Glutamatergic neuron (in vitro differentiated cells): ENCODE data around the gene TRPV5. TPM values are rescaled to one million over a fixed set of nuclear protein-coding genes. Genes with fewer than 3 reads are reported as not detected.

Experiments
- DNase-seq: peaks from one replicate; pipeline ENCODE4 v3.0.0; 2022
- H3K27ac Mint-ChIP-seq: one replicate; pipeline ENCODE4 v1.8.0; 2020; ENCODE audit warnings: mild to moderate bottlenecking, mixed read lengths, inconsistent platforms; ENCODE audit not compliant: unreplicated experiment
- H3K27me3 Mint-ChIP-seq: one replicate; pipeline ENCODE4 v1.8.0; 2020; ENCODE audit warnings: mild to moderate bottlenecking, moderate library complexity, mixed read lengths, inconsistent platforms; ENCODE audit not compliant: unreplicated experiment
- H3K36me3 Mint-ChIP-seq: one replicate; pipeline ENCODE4 v1.8.0; 2020; ENCODE audit warnings: mild to moderate bottlenecking, mixed read lengths, inconsistent platforms; ENCODE audit not compliant: unreplicated experiment
- H3K4me1 Mint-ChIP-seq: one replicate; pipeline ENCODE4 v1.8.0; 2020; ENCODE audit warnings: mild to moderate bottlenecking, low read depth, mixed read lengths, inconsistent platforms; ENCODE audit not compliant: unreplicated experiment
- H3K4me3 Mint-ChIP-seq: one replicate; pipeline ENCODE4 v1.8.0; 2020; ENCODE audit warnings: mild to moderate bottlenecking, mixed read lengths, inconsistent platforms; ENCODE audit not compliant: unreplicated experiment
- H3K9me3 Mint-ChIP-seq: one replicate; pipeline ENCODE4 v1.8.0; 2020; ENCODE audit warnings: mild to moderate bottlenecking, moderate library complexity, mixed read lengths, inconsistent platforms; ENCODE audit not compliant: unreplicated experiment
- CTCF ChIP-seq: fragments of 200-600 bp; sonication (generic); IDR thresholded peaks from one replicate; pipeline ENCODE4 v1.5.0; 2021; ENCODE audit not compliant: partially characterized antibody, unreplicated experiment
- total RNA-seq: library from RNA; stranded (reverse); fragmentation: NEBNext Ultra II Directional; extraction: Animal tissue kit (Norgen Biotek cat#: 25700); gene quantifications from one replicate; pipeline ENCODE4 v1.2.1, GENCODE V29; 2021; ENCODE audit not compliant: unreplicated experiment

TRPV5 gene
- total RNA-seq, 1 donor from 2014 or later, result 0.15 TPM

- no peak overlapping the region for H3K4me3 Mint-ChIP-seq
- H3K36me3 Mint-ChIP-seq, result no peaks in the 10 kb centered on the region
- H3K27me3 Mint-ChIP-seq, result peaks cover 2% of the 10 kb centered on the region
- no peak overlapping the region for H3K27ac Mint-ChIP-seq
- peaks cover 3% of the 10 kb centered on the region for H3K9me3 Mint-ChIP-seq
- no peaks in the 10 kb centered on the region for H3K4me1 Mint-ChIP-seq
- DNase-seq, result no peak
- TF ChIP-seq CTCF, result no peak
Observed at GRCh38 chr7:142913566-142913965, 20.0 kb downstream of the TRPV5 start.

GRCh38 chr7:142913051-142913450 lies 20.5 kb downstream of the TRPV5 start:
- H3K27me3 Mint-ChIP-seq, result peaks cover 2% of the 10 kb centered on the region
- H3K27ac Mint-ChIP-seq, result no peak overlapping the region
- no peaks in the 10 kb centered on the region for H3K36me3 Mint-ChIP-seq

GRCh38 chr7:142910481-142910880 lies 23.1 kb downstream of the TRPV5 start:
- H3K4me3 Mint-ChIP-seq, result no peak overlapping the region
- TF ChIP-seq CTCF, result no peak
- H3K9me3 Mint-ChIP-seq, result peaks cover 3% of the 10 kb centered on the region
- no peaks in the 10 kb centered on the region for H3K4me1 Mint-ChIP-seq
- DNase-seq, result no peak
- no peaks in the 10 kb centered on the region for H3K36me3 Mint-ChIP-seq
- peaks cover 2% of the 10 kb centered on the region for H3K27me3 Mint-ChIP-seq
- no peak overlapping the region for H3K27ac Mint-ChIP-seq

More at GRCh38 chr7:142913051-142913450, 20.5 kb downstream of the TRPV5 start:
- TF ChIP-seq CTCF, result no peak
- H3K9me3 Mint-ChIP-seq, result peaks cover 3% of the 10 kb centered on the region
- DNase-seq, result no peak
- H3K4me3 Mint-ChIP-seq, result no peak overlapping the region
- H3K4me1 Mint-ChIP-seq, result no peaks in the 10 kb centered on the region

GRCh38 chr7:142910031-142910433 lies 23.5 kb downstream of the TRPV5 start:
- no peak for DNase-seq
- Mint-ChIP-seq H3K4me1 (no peaks in the 10 kb centered on the region), H3K9me3 (peaks cover 3% of the 10 kb centered on the region), H3K27ac (no peak overlapping the region), H3K4me3 (no peak overlapping the region), H3K27me3 (peaks cover 2% of the 10 kb centered on the region), H3K36me3 (no peaks in the 10 kb centered on the region)
- TF ChIP-seq CTCF, result no peak

GRCh38 chr7:142908921-142909890 lies 24.3 kb downstream of the TRPV5 start:
- H3K27ac Mint-ChIP-seq, result no peak overlapping the region
- DNase-seq, result no peak
- no peak overlapping the region for H3K4me3 Mint-ChIP-seq
- H3K4me1 Mint-ChIP-seq, result no peaks in the 10 kb centered on the region
- H3K36me3 Mint-ChIP-seq, result no peaks in the 10 kb centered on the region
- H3K27me3 Mint-ChIP-seq, result peaks cover 2% of the 10 kb centered on the region
- TF ChIP-seq CTCF, result no peak
- peaks cover 3% of the 10 kb centered on the region for H3K9me3 Mint-ChIP-seq
